Adrenal gland (tissue), 12 donors: ENCODE data around the gene SMTNL2. TPM values are rescaled to one million over a fixed set of nuclear protein-coding genes. Genes with fewer than 3 reads are reported as not detected.

Experiments used
- DNase-seq, 7 donors: peaks; one replicate each; pipeline ENCODE4 v3.0.0-alpha.2; 2019 to 2020
- H3K27ac ChIP-seq, 5 donors: fragments of 200-600 bp; sonication (generic) in 4 of 5; 1 replicate in 3 of 5; 2 replicates in 2 of 5; pipeline versions ENCODE4 v1.5.1 to v1.8.0; 2016 to 2020; ENCODE audit warnings: mild to moderate bottlenecking in 1 of 5
- H3K27me3 ChIP-seq: fragments of 200-600 bp; 2 replicates; pipeline ENCODE4 v1.8.0; 2021
- H3K36me3 ChIP-seq, 2 donors: fragments of 200-600 bp; replicated peaks in 1 of 2; 1 replicate in 1 of 2; 2 replicates in 1 of 2; pipeline versions ENCODE4 v1.5.1 to v1.8.0; 2018 to 2022
- H3K4me1 ChIP-seq, 2 donors: fragments of 200-600 bp; replicated peaks in 1 of 2; 1 replicate in 1 of 2; 2 replicates in 1 of 2; pipeline versions ENCODE4 v1.5.1 to v1.8.0; 2018 to 2021
- H3K4me3 ChIP-seq, 4 donors: fragments of 200-600 bp; sonication (generic) in 3 of 4; one replicate each; pipeline ENCODE4 v1.5.1; 2016 to 2018
- H3K9me3 ChIP-seq, 3 donors: fragments of 200-600 bp; sonication (generic) in 1 of 3; replicated peaks in 1 of 3; 1 replicate in 2 of 3; 2 replicates in 1 of 3; pipeline versions ENCODE4 v1.5.1 to v1.8.0; 2016 to 2021
- POLR2A ChIP-seq, 2 donors: fragments of 450-650 bp; IDR thresholded peaks; one replicate each; pipeline ENCODE4 v1.6.1; 2017; ENCODE audit warnings: antibody characterized with exemption in 2 of 2, mild to moderate bottlenecking in 2 of 2, moderate library complexity in 1 of 2
- whole genome bisulfite sequencing, 4 donors: extraction: QIAGEN DNeasy Blood & Tissue Kit in 2 of 4; methylation state at CpG; one replicate each; pipeline versions ENCODE4 v1.1.5 to v1.1.7; 2013 to 2017; 5-methylcytosine and 5-hydroxymethylcytosine counted together
- intact Hi-C, 2 donors: fragments of 100-400 bp; cut with DNase I; formaldehyde crosslinking; loops; one replicate each; pipeline versions ENCODE4 v1.14.1 to v1.15.0; 2022 to 2023
- polyA plus RNA-seq, 3 donors: library from polyadenylated mRNA; stranded (reverse); fragments of 200-250 nt in 2 of 3; fragments of 350-450 nt in 1 of 3; fragmentation: Illumina TruSeq in 1 of 3; extraction: RNeasy Lipid Tissue Mini Kit (QIAGEN cat#74804) in 1 of 3; gene quantifications; one replicate each; pipeline ENCODE4 v1.2.3, GENCODE V29; 2013 to 2014
- total RNA-seq, 9 donors: library from RNA; depleted of rRNA in 4 of 9; stranded (reverse); fragments of >200 nt in 4 of 9; fragments of 120-200 nt in 1 of 9; fragmentation: NEBNext Ultra II Directional in 1 of 9; extraction: Animal tissue kit (Norgen Biotek cat#: 25700) in 1 of 9; gene quantifications; one replicate each; pipeline versions ENCODE4 v1.1.0 to v1.2.4, GENCODE V29; 2013 to 2023
- TF ChIP-seq, protein P1 (sequence below), 6 experiments: fragments of 450-650 bp in 4 of 6; fragments of 200-600 bp in 2 of 6; sonication (generic) in 1 of 6; IDR thresholded peaks; 1 replicate in 5 of 6; 2 replicates in 1 of 6; pipeline versions ENCODE4 v1.5.1 to v1.8.0; 2016 to 2021; ENCODE audit warnings: antibody characterized with exemption in 6 of 6, mild to moderate bottlenecking in 2 of 6, moderate library complexity in 1 of 6
- donor health status: healthy with polysubstance abuse.
- donor health status: Bipolar disorder and iron deficiency.
- donor health status: DM: yes; HTN: yes; CAD: no.
- donor health status: DM: no; HTN: no; CAD: no.
- donor health status: DM: no; HTN: no; CAD: no.
- donor health status: DM: yes; HTN: yes; CAD: no.

The SMTNL2 gene
- total and polyA plus RNA-seq, 12 donors, result 0.11 to 0.94 (median 0.17) TPM; not detected in 5

GRCh38 chr17:4543557-4544026, 40.7 kb upstream of the SMTNL2 start:
- intact Hi-C loops, result loop anchor here in 1 of 2 donors (10.0 kb wide), 1 partner anchor 119 kb away; no protein-coding TSS in a partner anchor
- peaks cover 0 to 82% of the 10 kb centered on the region in 2 donors for H3K36me3 ChIP-seq
- H3K27me3 ChIP-seq, result no peaks in the 10 kb centered on the region
- DNase-seq, result no peak
- no peaks in the 10 kb centered on the region for H3K9me3 ChIP-seq
- no peak for TF ChIP-seq POLR2A (IDR thresholded peaks at IDR 0.05)
- TF ChIP-seq, protein P1, sequence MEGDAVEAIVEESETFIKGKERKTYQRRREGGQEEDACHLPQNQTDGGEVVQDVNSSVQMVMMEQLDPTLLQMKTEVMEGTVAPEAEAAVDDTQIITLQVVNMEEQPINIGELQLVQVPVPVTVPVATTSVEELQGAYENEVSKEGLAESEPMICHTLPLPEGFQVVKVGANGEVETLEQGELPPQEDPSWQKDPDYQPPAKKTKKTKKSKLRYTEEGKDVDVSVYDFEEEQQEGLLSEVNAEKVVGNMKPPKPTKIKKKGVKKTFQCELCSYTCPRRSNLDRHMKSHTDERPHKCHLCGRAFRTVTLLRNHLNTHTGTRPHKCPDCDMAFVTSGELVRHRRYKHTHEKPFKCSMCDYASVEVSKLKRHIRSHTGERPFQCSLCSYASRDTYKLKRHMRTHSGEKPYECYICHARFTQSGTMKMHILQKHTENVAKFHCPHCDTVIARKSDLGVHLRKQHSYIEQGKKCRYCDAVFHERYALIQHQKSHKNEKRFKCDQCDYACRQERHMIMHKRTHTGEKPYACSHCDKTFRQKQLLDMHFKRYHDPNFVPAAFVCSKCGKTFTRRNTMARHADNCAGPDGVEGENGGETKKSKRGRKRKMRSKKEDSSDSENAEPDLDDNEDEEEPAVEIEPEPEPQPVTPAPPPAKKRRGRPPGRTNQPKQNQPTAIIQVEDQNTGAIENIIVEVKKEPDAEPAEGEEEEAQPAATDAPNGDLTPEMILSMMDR (IDR thresholded peaks at IDR 0.05), result no peak
- H3K27ac ChIP-seq, result no peak overlapping the region
- 84 to 88% (median 85%) methylated on average over 14 to 19 of the region's 19 CpGs for WGBS, 4 donors
- H3K4me1 ChIP-seq, result no peaks in the 10 kb centered on the region
- no peak overlapping the region for H3K4me3 ChIP-seq

- intact Hi-C loops, result loop anchor here in 1 of 2 donors (10.0 kb wide), 1 partner anchor 120 kb away; no protein-coding TSS in a partner anchor
- H3K36me3 ChIP-seq, result peaks cover 0 to 82% of the 10 kb centered on the region in 2 donors
- H3K27me3 ChIP-seq, result no peaks in the 10 kb centered on the region
These were observed 40.0 kb upstream of the SMTNL2 start for GRCh38 chr17:4544135-4544950.

GRCh38 chr17:4544951-4545216, 39.4 kb upstream of the SMTNL2 start:
- intact Hi-C loops, result loop anchor here in 1 of 2 donors (10.0 kb wide), 1 partner anchor 120 kb away; no protein-coding TSS in a partner anchor
- H3K27ac ChIP-seq, result no peak overlapping the region
- no peaks in the 10 kb centered on the region for H3K27me3 ChIP-seq
- TF ChIP-seq, protein P1 (IDR thresholded peaks at IDR 0.05), result no peak
- no peak overlapping the region for H3K4me3 ChIP-seq
- WGBS, 4 donors, result 92 to 93% (median 92%) methylated on average over 9 to 18 of the region's 18 CpGs
- no peaks in the 10 kb centered on the region for H3K4me1 ChIP-seq
- no peaks in the 10 kb centered on the region for H3K9me3 ChIP-seq
- DNase-seq, result no peak
- peaks cover 0 to 82% of the 10 kb centered on the region in 2 donors for H3K36me3 ChIP-seq

More at GRCh38 chr17:4544135-4544950, 40.0 kb upstream of the SMTNL2 start:
- no peak for DNase-seq
- Histone ChIP-seq H3K9me3 (no peaks in the 10 kb centered on the region), H3K4me3 (no peak overlapping the region), H3K27ac (no peak overlapping the region), H3K4me1 (no peaks in the 10 kb centered on the region)
- TF ChIP-seq, protein P1 (IDR thresholded peaks at IDR 0.05), result no peak
- TF ChIP-seq POLR2A (IDR thresholded peaks at IDR 0.05), result no peak
- 93 to 98% (median 94%) methylated on average over 12 to 37 of the region's 37 CpGs for WGBS, 4 donors

DNA sequence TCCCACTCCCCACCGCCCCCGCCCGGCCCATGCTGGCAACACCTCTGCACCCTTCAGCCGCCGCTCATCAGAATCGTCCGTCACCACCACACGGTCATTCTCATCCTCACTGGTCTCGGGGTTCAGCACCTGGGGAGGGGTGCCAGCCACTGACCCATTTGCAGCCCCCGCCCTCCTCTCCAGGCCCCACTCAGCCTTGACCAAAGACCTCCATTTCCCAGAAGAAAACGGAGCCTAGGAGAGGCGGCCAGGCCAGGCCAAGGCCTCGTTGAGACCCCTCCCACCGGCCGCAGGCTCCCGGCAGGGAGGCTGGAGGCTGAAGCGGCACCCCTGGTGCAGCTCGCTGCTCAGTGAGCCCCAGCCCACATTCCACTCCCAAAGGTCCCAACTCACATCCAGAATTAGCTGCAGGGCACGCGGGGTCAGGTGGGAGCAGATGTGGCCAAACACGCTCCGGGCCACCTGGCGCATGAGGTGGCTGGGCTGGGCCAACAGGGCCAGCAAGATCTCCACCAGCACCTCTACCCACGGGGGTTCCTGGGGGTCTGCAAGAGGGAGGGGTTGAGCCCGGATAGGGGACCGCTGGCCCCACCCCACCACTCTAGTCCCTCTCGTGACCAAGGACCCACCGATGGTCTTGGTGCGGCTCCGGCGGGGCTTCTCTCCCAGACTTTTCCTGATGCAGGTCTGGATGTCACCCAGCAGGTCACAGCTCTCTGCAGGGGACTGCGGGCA, 38.9 kb upstream of the SMTNL2 start:
- Histone ChIP-seq H3K27me3 (no peaks in the 10 kb centered on the region), H3K9me3 (no peaks in the 10 kb centered on the region), H3K36me3 (peaks cover 0 to 87% of the 10 kb centered on the region in 2 donors), H3K4me1 (no peaks in the 10 kb centered on the region), H3K27ac (no peak overlapping the region), H3K4me3 (no peak overlapping the region)
- 88 to 94% (median 92%) methylated on average over 19 to 32 of the region's 32 CpGs for WGBS, 4 donors
- no peak for DNase-seq
- TF ChIP-seq, protein P1 (IDR thresholded peaks at IDR 0.05), result no peak
- no peak for TF ChIP-seq POLR2A (IDR thresholded peaks at IDR 0.05)
- intact Hi-C loops, result loop anchor here in 1 of 2 donors (10.0 kb wide), 1 partner anchor 121 kb away; no protein-coding TSS in a partner anchor
